Activated CD4-positive, alpha-beta T cell treated with anti-CD3 and anti-CD28 coated beads, Interleukin-2, amount 50 U/mL, for 24 hours (primary cell): ENCODE measurements around the gene ROR1.
"Not testable (repeated sequence)": the region's sequence is repeated elsewhere in the genome, so short reads cannot be mapped to it uniquely, and the experiment has no call there.

Experiments used
- DNase-seq, 2 donors: peaks; one replicate each; pipeline ENCODE4 v3.0.0-alpha.2; 2020; ENCODE audit warnings: low read depth in 1 of 2, low spot score in 1 of 2

ROR1 gene

DNA sequence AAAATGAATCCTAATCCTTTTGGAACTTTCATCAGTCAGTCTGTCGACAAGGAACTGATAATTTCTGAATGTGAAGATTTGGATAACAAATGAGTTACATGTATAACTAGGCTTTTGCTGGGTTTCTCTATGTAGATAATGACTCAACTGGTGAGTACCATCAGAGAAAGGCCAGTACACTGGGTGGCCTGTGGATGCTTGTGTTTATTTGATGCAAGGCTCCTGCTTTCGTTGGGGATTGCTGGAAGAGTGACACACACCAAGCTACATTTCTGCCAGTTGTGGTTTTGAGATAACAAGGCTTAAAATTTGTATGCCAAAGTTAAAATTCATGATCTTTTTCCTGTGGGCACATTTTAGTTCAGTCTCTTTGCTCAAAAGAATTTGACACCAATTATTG, 314.0 kb downstream of the ROR1 start:
- no peak for DNase-seq

DNA sequence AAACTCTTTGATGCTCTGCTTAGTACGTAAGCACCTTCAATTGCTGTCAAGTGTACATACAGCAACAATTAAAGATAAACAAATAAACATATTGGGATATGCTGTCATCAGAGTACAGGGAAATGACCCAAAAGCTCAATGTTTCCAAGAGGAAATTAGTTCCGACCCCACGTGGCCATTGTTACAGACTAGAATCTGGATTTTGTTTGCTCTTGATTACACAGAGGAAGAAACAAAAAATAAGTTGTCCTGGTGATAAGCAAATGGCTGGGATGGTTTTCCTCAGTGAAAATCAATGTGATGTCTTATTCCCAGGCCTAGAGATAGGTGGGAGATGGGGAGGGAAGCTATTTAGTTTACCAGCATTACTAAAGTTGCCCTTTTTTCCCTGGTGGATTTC, 316.6 kb downstream of the ROR1 start:
- no peak for DNase-seq

DNA sequence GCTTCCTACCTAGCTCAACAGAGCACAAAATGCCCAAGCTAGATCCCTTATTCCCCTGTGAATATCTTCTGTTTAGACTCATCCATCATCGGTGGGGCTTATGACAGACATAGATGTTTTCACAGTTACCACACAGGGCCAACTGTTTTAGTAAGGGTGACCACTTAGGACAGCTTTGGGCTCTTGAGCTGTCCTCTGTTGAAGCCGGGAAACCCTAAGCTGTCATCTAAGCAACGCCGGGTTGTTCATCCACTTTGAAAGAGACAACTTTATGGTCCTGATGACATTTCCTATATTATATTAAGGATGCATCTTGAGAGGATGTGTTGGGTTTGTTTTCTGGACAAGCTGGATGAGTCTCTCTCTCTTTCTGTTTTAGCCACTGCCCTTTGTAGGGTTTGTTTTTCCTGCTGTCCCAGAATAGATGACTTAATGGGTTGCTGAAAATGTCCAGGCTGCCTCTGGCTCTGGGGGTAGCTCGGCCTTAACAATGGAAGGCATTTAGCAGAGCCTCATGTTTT, 319.1 kb downstream of the ROR1 start:
- DNase-seq: no peak

DNA sequence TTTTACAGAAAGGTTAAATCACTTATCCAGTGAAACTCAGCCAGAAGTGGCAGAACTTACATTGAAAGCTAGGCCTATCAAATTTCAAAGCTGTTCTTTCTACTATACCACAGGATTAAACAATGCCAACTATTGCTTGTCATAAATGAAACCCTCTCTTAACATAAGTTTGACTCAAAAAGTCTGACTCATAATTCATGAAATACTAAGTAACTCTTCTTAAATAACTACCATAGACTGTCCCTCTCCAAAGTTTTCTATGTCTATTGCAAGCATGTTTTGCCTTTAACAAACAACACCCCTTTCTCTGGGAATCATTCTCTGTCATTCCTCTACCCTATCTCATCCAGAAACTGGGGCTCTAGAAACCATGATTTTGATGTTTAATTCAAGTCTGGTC, 320.1 kb downstream of the ROR1 start:
- no peak for DNase-seq

DNA sequence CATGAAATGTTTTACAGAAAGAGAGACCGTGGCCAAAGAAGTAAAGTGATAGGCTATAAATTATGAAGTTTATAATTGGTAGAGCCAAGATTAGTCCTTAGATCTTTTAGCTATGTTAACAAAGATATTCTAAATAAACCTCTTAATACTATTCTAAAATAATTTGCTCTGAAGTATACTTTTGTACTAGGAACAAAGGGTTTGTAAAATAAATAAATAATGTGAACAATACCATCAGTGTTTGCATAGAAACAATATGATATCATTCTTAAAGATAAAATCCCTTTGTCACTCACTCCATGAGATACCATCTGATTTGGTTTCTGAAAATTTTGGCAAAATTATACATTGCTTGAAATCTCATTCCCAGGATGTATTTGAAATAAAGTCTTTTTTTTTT, 322.0 kb downstream of the ROR1 start:
- no peak for DNase-seq

DNA sequence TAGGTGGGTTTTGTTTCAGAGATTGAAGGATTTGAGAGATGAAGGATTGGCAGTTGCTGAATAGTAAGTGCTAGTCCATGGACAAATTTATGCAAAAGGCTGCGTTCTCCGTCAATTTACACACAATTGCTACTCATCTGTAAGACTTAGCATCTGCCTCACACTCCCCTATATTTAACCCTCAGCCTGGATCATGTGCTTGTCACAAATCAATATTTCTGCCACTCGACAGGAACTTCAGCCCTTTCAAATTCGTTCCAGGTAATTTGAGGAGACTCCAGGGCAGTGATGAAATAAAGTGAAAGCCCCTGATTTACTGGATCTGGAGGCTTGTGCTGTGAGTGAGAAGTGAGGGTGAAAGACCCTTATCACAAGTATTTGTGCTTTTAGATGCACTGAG, 324.0 kb downstream of the ROR1 start:
- DNase-seq: no peak

DNA sequence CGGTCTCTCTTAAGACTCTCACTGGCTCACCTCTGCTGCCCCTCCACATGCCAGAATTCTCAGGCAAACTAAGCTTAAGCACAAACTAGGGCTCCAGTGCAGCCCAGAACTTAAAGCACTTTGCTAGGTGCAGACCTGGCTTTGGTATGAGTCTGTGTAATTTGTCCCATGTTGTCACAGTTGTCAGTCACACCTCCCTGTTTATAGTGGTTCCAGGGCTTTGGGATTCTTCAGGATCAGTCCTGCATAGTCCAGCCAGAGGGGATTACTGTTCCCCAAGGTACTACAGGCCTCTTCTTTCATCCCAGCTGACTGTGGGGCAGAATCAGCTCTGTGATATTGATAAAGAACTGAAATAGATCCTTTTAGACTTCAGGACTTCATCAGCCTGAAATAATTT, 324.6 kb downstream of the ROR1 start:
- no peak for DNase-seq

DNA sequence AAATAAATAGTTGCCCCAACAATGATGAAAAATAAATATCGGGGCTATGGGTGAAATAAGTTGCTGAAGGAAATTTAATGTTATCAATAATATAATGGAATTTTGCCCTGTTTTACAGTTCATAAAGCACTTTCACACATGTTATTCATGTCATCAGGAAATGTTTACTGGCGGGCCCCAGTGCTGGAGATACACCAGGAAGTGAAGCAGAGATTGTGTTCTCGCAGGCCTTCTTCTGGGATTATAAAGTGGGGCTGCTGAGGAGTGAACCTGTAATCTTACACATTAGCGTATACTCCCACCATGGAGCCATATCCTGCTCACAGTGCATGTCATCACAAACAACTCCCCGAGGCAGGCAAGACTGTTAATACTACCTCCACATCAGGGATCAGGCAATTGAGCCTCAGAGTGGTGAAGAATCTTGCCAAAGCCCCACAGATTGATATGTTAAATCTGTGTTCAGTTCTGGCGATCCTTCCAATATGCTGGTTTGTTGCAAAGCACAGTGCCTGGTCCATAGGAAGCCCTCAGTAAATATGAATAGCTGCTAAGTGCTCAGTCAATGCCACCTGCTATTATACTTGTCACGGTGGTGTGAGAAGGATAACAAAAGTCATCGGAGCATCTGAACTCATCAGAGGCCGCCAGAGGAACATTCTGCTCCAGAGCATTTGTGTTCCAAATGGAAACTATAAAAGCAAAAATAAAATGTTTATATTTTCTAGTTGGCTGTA, 325.2 kb downstream of the ROR1 start:
- DNase-seq: no peak

DNA sequence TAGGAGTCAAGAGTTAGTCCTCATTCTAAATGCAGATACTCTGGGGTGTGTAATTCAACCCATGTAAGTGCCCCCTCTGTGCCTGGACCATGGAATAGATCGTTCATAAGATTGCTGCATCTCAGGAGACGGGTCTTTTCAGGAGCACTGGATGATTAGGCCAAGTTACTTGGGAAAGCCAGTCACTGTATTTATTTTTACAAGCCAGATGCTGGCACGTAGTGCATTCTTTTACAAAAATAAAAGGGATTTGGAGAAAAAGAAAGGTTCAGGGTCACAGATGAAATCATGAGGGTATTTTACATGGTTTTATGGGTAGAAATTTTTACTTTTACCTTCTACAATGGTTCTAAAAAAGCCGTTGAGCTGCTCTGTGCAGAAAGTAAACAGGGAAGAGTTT, 327.0 kb downstream of the ROR1 start:
- no peak for DNase-seq

DNA sequence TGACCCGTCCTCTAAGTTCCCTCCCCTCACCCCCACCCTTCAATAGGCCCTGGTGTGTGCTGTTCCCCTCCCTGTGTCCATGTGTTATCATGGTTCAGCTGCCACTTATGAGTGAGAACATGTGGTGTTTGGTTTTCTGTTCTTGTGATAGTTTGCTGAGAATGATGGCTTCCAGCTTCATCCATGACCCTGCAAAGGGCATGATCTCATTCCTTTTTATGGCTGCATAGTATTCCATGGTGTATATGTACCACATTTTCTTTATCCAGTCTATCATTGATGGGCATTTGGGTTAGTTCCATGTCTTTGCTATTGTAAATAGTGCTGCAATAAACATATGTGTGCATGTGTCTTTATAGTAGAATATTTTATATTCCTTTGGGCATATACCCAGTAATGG, 330.8 kb downstream of the ROR1 start:
- not testable (repeated sequence) for DNase-seq

DNA sequence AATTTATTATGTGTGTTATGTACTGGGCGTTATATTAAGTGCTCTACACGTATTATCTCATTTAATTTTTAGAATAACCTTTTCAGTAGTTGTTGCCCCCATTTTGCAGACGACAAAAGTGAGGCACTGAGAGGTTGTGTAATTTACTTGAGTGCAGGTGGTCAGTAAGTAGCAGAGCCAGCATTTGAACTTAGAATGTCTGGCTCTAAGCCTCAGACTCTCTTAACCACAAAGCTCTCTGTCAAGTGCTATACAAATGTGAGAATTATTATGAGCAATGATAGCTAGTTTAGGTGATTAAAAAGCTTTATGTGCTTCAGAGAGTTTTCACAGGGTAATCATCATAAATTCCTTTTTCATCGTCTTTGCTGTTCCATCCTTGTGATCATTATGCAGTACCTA, 333.3 kb downstream of the ROR1 start:
- DNase-seq: no peak

DNA sequence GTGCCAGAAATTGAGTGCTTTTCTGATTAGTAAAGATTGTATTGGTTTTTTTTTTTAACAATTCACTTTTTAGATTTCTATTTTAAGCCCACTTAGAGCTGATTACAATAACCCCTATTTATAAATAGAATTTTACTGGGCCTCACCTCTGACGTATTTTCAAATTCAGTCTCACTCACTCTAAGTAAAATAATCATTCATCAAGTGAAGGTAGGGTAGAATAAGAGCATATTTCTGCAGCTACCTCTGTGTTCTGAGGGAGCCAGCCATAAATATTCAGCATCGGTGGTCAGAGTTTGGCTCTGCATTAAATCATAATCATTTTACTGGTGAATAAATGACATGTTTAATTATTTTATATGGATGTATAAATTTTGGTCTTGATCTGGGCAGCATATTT, 333.8 kb downstream of the ROR1 start:
- no peak for DNase-seq

DNA sequence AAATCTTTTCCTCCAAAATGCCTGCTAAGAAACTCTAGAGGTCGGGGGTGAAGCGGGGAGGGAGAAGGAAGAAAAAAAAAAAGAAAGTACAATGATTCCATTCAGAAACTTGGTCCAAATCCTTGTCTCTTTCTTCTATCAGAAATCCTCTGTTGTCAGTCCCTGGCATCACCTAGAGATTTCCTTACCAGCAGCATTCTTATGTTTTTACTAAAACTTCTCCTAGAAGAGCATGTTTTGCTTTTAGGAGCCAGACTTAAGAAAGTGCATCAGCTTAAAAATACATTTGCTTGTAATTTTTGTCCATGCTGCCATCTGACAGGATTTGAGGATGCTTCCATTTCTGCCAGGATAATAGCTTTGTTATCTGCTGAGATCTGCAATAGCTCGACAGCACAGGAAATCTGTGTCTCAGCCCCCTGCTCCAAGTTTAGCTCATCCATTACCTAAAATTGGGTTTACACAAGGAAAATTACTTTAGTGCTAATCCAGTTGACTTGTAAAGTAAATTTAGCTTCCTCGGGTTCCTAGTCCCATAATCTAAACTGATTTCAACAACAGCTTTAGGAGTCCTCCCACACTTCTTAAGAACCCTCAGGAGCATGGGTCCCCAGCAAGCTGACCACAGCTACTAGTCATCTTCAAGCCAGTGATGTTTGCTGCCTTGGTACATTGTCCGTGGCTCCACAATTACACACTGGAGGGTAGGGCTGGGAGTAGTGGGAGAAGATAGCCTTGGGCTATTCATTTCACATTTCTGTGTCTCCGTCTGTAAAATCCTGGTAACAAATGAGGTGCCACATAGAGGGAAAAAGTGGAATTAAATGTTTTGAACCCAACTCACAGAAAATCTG, 337.3 kb downstream of the ROR1 start:
- no peak for DNase-seq

DNA sequence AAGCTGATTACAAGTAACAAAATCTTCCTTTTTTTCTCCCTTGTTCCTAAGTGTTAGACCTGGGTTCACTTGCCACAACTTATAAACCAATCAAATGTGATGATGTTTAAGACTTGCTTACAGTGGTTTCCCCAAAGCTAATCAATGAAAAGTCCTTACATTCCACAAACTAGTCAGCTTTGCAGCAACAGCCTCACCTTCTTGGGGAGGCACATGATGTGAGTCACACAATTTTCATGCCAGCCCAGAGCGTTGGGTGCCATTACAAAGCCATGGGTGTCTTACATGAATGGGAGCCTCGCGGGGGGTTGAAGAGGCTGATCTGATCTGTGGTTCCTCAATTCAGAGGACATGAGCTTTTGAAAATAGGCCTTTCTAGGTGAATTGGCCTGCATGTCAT, 338.0 kb downstream of the ROR1 start:
- DNase-seq: no peak

DNA sequence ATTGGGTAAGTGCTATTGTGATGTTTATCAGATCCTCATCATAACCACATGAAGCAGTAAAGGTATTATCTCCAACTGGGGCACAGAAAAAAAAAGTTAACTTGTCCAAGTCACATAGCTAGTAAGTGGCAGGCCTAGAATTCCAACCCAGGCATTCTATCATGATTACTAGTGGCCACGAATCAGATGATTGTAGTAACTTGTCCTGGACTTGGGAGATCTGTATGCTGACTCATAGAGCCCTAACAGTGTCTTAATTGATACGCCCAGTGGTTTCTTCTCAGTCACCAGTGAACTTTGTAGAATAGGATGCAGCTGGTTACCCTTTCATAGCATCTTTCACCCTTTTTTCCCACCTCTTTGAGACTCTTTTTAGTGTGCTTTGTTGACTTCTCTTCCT, 338.5 kb downstream of the ROR1 start:
- DNase-seq: no peak

DNA sequence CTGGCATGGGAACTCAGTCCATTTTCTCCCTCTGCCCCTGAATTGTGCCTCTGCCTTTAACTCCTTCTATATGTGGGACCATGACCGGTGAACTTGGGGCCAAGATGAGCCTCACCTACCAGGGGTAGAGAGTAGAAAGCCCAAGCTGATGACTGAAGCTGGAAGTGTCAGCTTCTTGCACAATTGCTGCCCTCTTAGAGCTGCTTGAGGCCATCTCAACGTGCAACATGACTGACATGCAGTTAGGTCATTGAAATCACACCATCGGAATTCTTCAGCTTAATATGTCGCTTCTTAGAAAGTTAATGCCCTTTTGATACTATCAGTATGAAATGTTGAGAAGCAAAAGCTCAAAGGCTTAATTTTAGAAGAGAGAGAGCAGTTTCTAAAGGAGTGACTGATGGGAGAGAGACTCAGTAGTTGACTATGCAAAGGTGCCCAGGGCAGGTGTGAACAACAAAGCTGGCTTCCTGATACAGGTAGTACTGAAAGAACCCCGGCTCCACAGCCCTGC, 340.3 kb downstream of the ROR1 start:
- DNase-seq: no peak

DNA sequence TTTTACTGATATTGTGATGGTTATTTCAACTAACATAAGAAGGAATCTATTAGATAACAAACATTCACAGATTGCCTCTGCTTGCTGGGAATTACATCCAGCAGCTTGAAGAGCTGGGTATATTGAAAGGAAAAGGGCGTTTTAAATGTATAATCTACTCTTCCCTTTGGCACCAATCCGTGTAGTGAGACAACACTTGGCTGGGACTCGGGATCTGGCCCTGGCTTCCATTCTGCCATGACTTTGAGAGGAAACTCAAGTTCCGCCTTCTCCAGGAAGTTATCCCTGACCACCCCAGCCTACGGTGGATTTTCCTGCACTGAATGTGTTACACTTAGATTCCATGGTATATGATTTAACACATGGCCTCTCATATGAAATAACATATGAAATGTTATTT, 342.7 kb downstream of the ROR1 start:
- no peak for DNase-seq

DNA sequence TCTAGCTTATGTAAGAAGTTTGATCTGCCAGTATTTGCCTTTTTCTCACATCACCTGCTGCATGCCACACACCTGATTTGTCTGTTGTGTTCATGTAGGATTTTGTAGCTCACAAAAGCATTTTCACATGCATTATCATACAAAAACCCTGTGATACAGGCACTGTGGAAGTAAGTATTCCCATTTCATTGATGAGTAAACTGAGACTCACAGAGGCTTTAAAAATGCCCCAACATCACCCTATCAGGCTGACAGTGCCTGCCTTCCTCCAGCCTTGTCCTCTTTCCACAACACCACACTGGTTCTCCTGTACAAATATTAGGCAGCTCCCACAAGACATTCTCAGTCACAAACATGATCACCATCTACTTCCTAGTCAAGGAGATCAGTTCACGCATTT, 343.7 kb downstream of the ROR1 start:
- no peak for DNase-seq

DNA sequence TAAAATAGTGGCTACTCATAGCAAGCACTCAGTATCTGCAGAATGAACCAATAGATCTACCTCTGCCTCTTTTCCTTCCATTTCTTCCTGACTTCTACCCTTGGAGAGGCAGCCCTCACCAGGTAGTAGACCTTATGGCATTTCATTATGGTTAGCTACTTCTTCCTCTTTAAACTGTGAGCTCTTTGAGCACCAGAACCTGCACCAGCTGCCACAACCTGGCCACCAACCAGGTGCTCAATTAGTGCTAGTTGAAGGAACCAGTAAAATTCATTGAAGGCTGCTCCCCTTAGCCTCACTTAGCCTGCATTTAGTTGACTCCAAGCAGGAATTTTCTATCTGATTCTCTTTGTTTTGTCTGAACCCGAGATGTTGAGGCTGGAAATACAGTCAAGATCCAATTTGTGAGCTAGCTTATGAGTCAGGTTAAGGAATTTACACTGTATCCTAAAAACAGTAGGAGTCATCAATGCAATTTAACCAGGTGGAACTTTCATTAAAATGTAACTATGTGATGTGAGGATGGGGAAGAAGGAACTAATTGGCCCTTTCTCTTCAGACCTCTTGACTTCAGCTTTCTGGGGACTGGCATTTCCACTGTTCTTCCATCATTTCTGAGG, 348.1 kb downstream of the ROR1 start:
- DNase-seq: no peak

DNA sequence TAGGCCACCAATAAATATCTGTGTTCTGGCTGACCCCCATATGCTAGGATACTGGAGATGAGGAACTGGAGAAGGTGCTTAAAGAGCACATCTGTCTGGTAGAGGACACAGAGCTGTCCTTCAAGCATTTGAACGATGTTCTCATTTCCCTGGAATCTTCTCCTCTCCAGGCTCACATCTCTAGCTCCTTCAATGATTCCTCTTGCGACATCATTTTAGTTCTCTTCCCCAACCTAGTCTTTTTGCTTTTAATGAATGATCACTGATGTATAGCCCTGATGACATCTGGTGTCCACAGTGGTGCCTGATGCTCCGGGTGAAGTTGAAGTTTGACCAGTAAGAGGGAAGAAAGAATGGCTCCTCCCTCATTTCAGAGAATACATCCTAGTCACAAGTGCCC, 348.8 kb downstream of the ROR1 start:
- DNase-seq: no peak

DNA sequence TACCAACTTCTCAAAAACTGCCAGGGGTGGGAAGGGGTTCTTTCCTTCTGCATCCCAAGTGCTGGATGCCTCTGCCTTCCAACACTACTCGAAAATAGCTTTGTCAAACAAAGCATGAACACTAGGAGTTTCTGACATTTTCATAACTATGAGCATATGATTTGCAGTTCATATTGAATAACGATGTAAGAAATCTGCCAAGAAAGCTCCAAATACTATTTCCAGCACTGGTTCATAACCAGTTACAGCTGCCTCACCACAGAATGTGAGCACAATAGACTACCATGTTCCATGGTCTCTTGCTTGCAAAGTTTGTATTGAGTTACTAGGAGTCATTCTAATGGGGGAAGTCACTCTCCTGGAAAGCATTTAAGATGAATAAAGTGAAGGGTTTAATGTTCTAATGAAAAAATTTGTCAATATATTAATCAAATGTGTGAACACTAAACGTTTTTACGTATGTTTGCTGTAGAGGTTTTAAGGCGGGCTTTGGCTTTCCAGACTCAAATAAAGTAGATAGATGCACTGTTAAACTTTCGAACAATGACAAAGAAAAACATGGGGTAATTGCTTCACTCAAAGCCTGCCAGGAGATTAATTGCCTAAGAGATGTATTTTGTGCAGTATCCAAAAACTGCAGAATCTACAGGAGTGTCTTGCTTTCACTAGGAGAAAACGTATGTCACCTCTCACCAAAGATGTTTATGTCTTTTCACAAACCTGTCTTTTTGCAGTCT, 351.1 kb downstream of the ROR1 start:
- DNase-seq: no peak
